Measurements from ENCODE around the gene SREK1. TPM values are rescaled to one million over a fixed set of nuclear protein-coding genes. Genes with fewer than 3 reads are reported as not detected.

SREK1 gene
- total and polyA plus RNA-seq, 2 donors (not counting 1 experiment from before 2014, with no cell fraction given): 28.4 to 94.5 TPM

DNA sequence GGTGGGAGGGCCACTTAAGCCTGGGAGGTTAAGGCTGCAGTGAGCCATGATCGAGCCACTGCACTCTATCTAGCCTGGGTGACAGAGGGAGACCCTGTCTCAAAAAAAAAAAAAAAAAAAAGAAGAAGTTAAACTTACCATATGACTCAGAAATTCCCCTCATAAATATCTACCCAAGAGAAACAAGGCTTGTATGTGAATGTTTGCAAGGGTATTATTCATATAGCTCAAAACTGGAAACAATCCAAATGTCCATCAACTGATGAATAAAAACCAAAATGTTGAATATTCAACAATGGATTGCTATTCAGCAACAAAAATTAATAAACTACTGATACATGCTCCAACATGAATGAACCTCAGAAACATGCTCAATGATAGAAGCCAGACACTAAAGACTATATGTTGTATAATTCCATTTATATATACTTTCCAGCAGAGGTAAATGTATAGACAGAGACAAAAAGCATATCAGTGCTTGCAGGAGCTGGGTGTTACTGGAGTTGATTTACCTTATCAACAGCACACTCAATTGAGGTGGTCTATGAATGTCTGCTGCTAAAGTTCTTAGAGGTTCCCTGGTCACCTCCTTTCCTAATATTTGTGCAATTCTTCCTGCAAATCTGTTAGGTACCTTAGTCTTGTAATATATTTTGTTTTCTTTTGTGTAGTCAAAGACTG lies 5.3 kb upstream of the SREK1 start:
- H3K36me3 ChIP-seq (ENCODE audit: control insufficient read depth, insufficient read depth, low read length): no peaks in the 10 kb centered on the region

DNA sequence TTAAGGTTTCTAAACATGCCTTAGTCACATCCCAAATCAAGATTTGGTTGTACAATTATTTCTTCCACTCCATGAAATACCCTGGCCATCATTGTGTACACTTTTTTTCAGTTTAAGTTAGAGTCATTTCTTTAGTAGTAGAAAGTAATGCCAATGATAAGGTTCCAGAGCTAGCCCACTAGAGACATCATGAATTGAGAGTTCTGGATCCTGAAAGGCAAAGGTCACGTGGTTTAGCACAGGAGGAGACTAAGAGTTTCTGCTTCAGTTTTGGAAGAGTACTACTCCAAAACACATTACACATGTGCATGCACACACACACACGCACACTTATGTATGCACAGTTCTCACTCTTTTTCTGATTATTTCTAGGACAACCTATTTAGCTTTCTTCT lies 4.8 kb upstream of the SREK1 start:
- DNase-seq (ENCODE audit: low read depth in 2 of 2): no peak
- Histone ChIP-seq H3K27me3 (ENCODE audit: control insufficient read depth, insufficient read depth, low read length) (no peaks in the 10 kb centered on the region), H3K79me2 (ENCODE audit: control insufficient read depth, insufficient read depth, low read length) (no peaks in the 10 kb centered on the region), H3K9me3 (ENCODE audit: control insufficient read depth, insufficient read depth, low read depth, low read length) (no peaks in the 10 kb centered on the region), H3K4me2 (ENCODE audit: extremely low read depth, insufficient read depth, low read length) (no peak overlapping the region), H3K4me3 (replicated peaks in 1 of 4; ENCODE audit: control extremely low read depth in 1 of 4, insufficient read depth in 1 of 4, low read depth in 3 of 4, low read length in 4 of 4) (no peak overlapping the region), H4K20me1 (ENCODE audit: control insufficient read depth, extremely low read depth, insufficient read depth, low read length) (no peaks in the 10 kb centered on the region), H3K27ac (ENCODE audit: insufficient read depth, low read length) (no peak overlapping the region), H3K9ac (ENCODE audit: insufficient read depth, low read length) (no peak overlapping the region), H3K4me1 (ENCODE audit: control insufficient read depth, extremely low read depth, insufficient read depth, low read length) (peaks cover 4% of the 10 kb centered on the region), H2AFZ (ENCODE audit: low read length) (no peak overlapping the region), H3K36me3 (ENCODE audit: control insufficient read depth, insufficient read depth, low read length) (no peaks in the 10 kb centered on the region)
- no peak for TF ChIP-seq EZH2 (IDR thresholded peaks at IDR 0.05; ENCODE audit: low read length, missing control alignments)
- TF ChIP-seq, protein P1, sequence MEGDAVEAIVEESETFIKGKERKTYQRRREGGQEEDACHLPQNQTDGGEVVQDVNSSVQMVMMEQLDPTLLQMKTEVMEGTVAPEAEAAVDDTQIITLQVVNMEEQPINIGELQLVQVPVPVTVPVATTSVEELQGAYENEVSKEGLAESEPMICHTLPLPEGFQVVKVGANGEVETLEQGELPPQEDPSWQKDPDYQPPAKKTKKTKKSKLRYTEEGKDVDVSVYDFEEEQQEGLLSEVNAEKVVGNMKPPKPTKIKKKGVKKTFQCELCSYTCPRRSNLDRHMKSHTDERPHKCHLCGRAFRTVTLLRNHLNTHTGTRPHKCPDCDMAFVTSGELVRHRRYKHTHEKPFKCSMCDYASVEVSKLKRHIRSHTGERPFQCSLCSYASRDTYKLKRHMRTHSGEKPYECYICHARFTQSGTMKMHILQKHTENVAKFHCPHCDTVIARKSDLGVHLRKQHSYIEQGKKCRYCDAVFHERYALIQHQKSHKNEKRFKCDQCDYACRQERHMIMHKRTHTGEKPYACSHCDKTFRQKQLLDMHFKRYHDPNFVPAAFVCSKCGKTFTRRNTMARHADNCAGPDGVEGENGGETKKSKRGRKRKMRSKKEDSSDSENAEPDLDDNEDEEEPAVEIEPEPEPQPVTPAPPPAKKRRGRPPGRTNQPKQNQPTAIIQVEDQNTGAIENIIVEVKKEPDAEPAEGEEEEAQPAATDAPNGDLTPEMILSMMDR (conservative IDR thresholded peaks at IDR 0.05 in 1 of 2, IDR thresholded peaks at IDR 0.05 in 1 of 2; ENCODE audit: low read depth in 1 of 2, low read length in 2 of 2): no peak

More for the DNA sequence above, 5.3 kb upstream of the SREK1 start:
- H3K4me1 ChIP-seq (ENCODE audit: control insufficient read depth, extremely low read depth, insufficient read depth, low read length): peaks cover 4% of the 10 kb centered on the region
- no peak overlapping the region for H3K27ac ChIP-seq (ENCODE audit: insufficient read depth, low read length)
- H3K9me3 ChIP-seq (ENCODE audit: control insufficient read depth, insufficient read depth, low read depth, low read length): no peaks in the 10 kb centered on the region
- H3K27me3 ChIP-seq (ENCODE audit: control insufficient read depth, insufficient read depth, low read length): no peaks in the 10 kb centered on the region
- TF ChIP-seq, protein P1 (conservative IDR thresholded peaks at IDR 0.05 in 1 of 2, IDR thresholded peaks at IDR 0.05 in 1 of 2; ENCODE audit: low read depth in 1 of 2, low read length in 2 of 2): no peak
- TF ChIP-seq EZH2 (IDR thresholded peaks at IDR 0.05; ENCODE audit: low read length, missing control alignments): no peak
- no peaks in the 10 kb centered on the region for H4K20me1 ChIP-seq (ENCODE audit: control insufficient read depth, extremely low read depth, insufficient read depth, low read length)
- H2AFZ ChIP-seq (ENCODE audit: low read length): no peak overlapping the region
- H3K9ac ChIP-seq (ENCODE audit: insufficient read depth, low read length): no peak overlapping the region
- no peaks in the 10 kb centered on the region for H3K79me2 ChIP-seq (ENCODE audit: control insufficient read depth, insufficient read depth, low read length)
- H3K4me2 ChIP-seq (ENCODE audit: extremely low read depth, insufficient read depth, low read length): no peak overlapping the region
- H3K4me3 ChIP-seq (replicated peaks in 1 of 4; ENCODE audit: control extremely low read depth in 1 of 4, insufficient read depth in 1 of 4, low read depth in 3 of 4, low read length in 4 of 4): no peak overlapping the region
- no peak for DNase-seq (ENCODE audit: low read depth in 2 of 2)

DNA sequence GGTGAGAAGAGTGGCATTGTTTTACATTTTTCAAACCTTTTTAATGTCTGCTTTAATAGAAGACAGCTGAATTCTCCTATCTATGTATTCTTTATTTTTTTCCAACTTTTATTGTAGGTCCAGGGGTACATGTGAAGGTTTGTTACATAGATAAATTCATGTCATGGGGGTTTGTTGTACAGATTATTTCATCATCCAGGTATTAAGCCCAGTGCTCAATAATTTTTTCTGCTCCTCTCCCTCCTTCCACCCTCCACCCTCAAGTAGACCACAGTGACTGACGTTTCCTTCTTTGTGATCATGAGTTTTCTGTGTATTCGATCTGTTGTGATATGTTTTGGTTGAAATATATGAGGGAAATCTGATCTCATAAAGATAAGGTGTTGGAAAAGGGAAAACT lies 1.7 kb upstream of the SREK1 start:
- peaks cover 28% of the 10 kb centered on the region for H3K79me2 ChIP-seq (ENCODE audit: control insufficient read depth, insufficient read depth, low read length)
- no peak overlapping the region for H3K27ac ChIP-seq (ENCODE audit: insufficient read depth, low read length)
- no peaks in the 10 kb centered on the region for H3K36me3 ChIP-seq (ENCODE audit: control insufficient read depth, insufficient read depth, low read length)
- no peak overlapping the region for H3K4me3 ChIP-seq (replicated peaks in 1 of 4; ENCODE audit: control extremely low read depth in 1 of 4, insufficient read depth in 1 of 4, low read depth in 3 of 4, low read length in 4 of 4)
- no peak overlapping the region for H3K9ac ChIP-seq (ENCODE audit: insufficient read depth, low read length)
- H2AFZ ChIP-seq (ENCODE audit: low read length): peak overlapping the region; percentile 15
- no peaks in the 10 kb centered on the region for H3K27me3 ChIP-seq (ENCODE audit: control insufficient read depth, insufficient read depth, low read length)
- DNase-seq (ENCODE audit: low read depth in 2 of 2): no peak
- no peak for TF ChIP-seq EZH2 (IDR thresholded peaks at IDR 0.05; ENCODE audit: low read length, missing control alignments)
- TF ChIP-seq, protein P1 (conservative IDR thresholded peaks at IDR 0.05 in 1 of 2, IDR thresholded peaks at IDR 0.05 in 1 of 2; ENCODE audit: low read depth in 1 of 2, low read length in 2 of 2): no peak
- no peaks in the 10 kb centered on the region for H4K20me1 ChIP-seq (ENCODE audit: control insufficient read depth, extremely low read depth, insufficient read depth, low read length)
- no peaks in the 10 kb centered on the region for H3K9me3 ChIP-seq (ENCODE audit: control insufficient read depth, insufficient read depth, low read depth, low read length)
- no peak overlapping the region for H3K4me2 ChIP-seq (ENCODE audit: extremely low read depth, insufficient read depth, low read length)
- peaks cover 4% of the 10 kb centered on the region for H3K4me1 ChIP-seq (ENCODE audit: control insufficient read depth, extremely low read depth, insufficient read depth, low read length)

Data from fibroblast of lung (primary cell).